Neural cell (in vitro differentiated cells): ENCODE data around the gene NOMO2. TPM values are rescaled to one million over a fixed set of nuclear protein-coding genes. Genes with fewer than 3 reads are reported as not detected.
"Not testable (repeated sequence)": the region's sequence is repeated elsewhere in the genome, so short reads cannot be mapped to it uniquely, and the experiment has no call there.

Source experiments
- H2AFZ ChIP-seq: fragments of 200-600, 300-800 bp; sonication (generic), shearing (Covaris generic); 2 replicates; pipeline ENCODE4 v1.6.0; 2014; ENCODE audit warnings: low read depth, mild to moderate bottlenecking, antibody characterized with exemption, low read length, moderate library complexity
- H3F3A ChIP-seq: fragments of 200-600 bp; shearing (Covaris generic); 2 replicates; pipeline ENCODE4 v1.6.1; 2016; ENCODE audit warnings: mild to moderate bottlenecking, moderate library complexity, mixed read lengths, antibody characterized with exemption, low read length; ENCODE audit not compliant: insufficient read depth, poor library complexity, severe bottlenecking
- H3K27ac ChIP-seq: fragments of 200-600, 300-800 bp; sonication (generic), shearing (Covaris generic); 2 replicates; pipeline ENCODE4 v1.5.1; 2014; ENCODE audit warnings: mild to moderate bottlenecking, low read length, moderate library complexity
- H3K27me3 ChIP-seq: fragments of 300-800, 200-600 bp; sonication (generic), shearing (Covaris generic); 2 replicates; pipeline ENCODE4 v1.6.0; 2014; ENCODE audit warnings: mild to moderate bottlenecking, low read depth, low read length, moderate library complexity; ENCODE audit not compliant: insufficient read depth
- H3K36me3 ChIP-seq: fragments of 300-800, 200-600 bp; sonication (generic), shearing (Covaris generic); 2 replicates; pipeline ENCODE4 v1.5.1; 2014; ENCODE audit warnings: mild to moderate bottlenecking, antibody characterized with exemption, low read length, moderate library complexity; ENCODE audit not compliant: insufficient read depth
- H3K4me2 ChIP-seq: fragments of 300-800, 200-600 bp; sonication (generic), shearing (Covaris generic); 2 replicates; pipeline ENCODE4 v1.6.0; 2014; ENCODE audit warnings: mild to moderate bottlenecking, low read length
- H3K4me3 ChIP-seq: fragments of 300-800, 200-600 bp; sonication (generic), shearing (Covaris generic); 2 replicates; pipeline ENCODE4 v1.5.1; 2014; ENCODE audit warnings: mild to moderate bottlenecking, low read length, moderate library complexity
- H3K79me2 ChIP-seq: fragments of 200-600 bp; shearing (Covaris generic); replicated peaks from 2 replicates; pipeline ENCODE4 v1.6.0; 2014; ENCODE audit warnings: mild to moderate bottlenecking, low read length, moderate library complexity; ENCODE audit not compliant: insufficient read depth
- H3K9ac ChIP-seq: fragments of 300-800, 200-600 bp; sonication (generic), shearing (Covaris generic); 2 replicates; pipeline ENCODE4 v1.6.1; 2016; ENCODE audit warnings: mild to moderate bottlenecking, low read length, mixed read lengths
- H3K9me2 ChIP-seq: fragments of 200-600 bp; shearing (Covaris generic); 2 replicates; pipeline ENCODE4 v1.6.1; 2016; ENCODE audit warnings: mild to moderate bottlenecking, low read length, mixed read lengths; ENCODE audit not compliant: insufficient read depth
- H3K9me3 ChIP-seq: fragments of 200-600, 300-800 bp; sonication (generic), shearing (Covaris generic); 2 replicates; pipeline ENCODE4 v1.6.1; 2016; ENCODE audit warnings: mild to moderate bottlenecking, mixed run types, low read length, moderate library complexity, mixed read lengths
- H4K20me1 ChIP-seq: fragments of 200-600 bp; shearing (Covaris generic); 2 replicates; pipeline ENCODE4 v1.6.1; 2016; ENCODE audit warnings: mild to moderate bottlenecking, mixed run types; ENCODE audit not compliant: insufficient read depth
- CTCF ChIP-seq: fragments of 450-650 bp; IDR thresholded peaks from 2 replicates; pipeline ENCODE4 v1.5.1; 2014; ENCODE audit warnings: antibody characterized with exemption, mild to moderate bottlenecking, moderate library complexity; ENCODE audit not compliant: poor library complexity, severe bottlenecking
- SMC3 ChIP-seq: fragments of 450-650 bp; conservative IDR thresholded peaks from 2 replicates; pipeline ENCODE4 v1.6.1; 2014; ENCODE audit warnings: antibody characterized with exemption, mild to moderate bottlenecking, moderate library complexity; ENCODE audit not compliant: poor library complexity
- polyA plus RNA-seq: library from polyadenylated mRNA; depleted of rRNA; stranded (reverse); fragments of >200 nt; gene quantifications from 2 replicates; pipeline ENCODE4 v1.2.3, GENCODE V29; 2014

The NOMO2 gene
- polyA plus RNA-seq, 1 donor from 2014 or later = 55.8 TPM

- not testable (repeated sequence) for H3K36me3 ChIP-seq, H3K4me2 ChIP-seq, H3K4me3 ChIP-seq, H3K79me2 ChIP-seq, H2AFZ ChIP-seq, H3K9me3 ChIP-seq, H3K9me2 ChIP-seq, H3K27ac ChIP-seq, H4K20me1 ChIP-seq, H3K9ac ChIP-seq, H3K27me3 ChIP-seq, H3F3A ChIP-seq
Observed at GRCh38 chr16:18547382-18547781, 14.5 kb downstream of the NOMO2 start.

GRCh38 chr16:18546853-18547252, 15.0 kb downstream of the NOMO2 start:
- not testable (repeated sequence) for H3K79me2 ChIP-seq, H3K4me2 ChIP-seq, H3K27ac ChIP-seq, H3K4me3 ChIP-seq, H3F3A ChIP-seq, H3K9me2 ChIP-seq, H3K9ac ChIP-seq, H4K20me1 ChIP-seq, H2AFZ ChIP-seq, H3K27me3 ChIP-seq, H3K9me3 ChIP-seq, H3K36me3 ChIP-seq

- not testable (repeated sequence) for H3K27ac ChIP-seq, H3K79me2 ChIP-seq, H3K9me2 ChIP-seq, H2AFZ ChIP-seq, H3K9me3 ChIP-seq, H3K9ac ChIP-seq, H3K4me2 ChIP-seq, H3F3A ChIP-seq, H3K4me3 ChIP-seq, H4K20me1 ChIP-seq, H3K36me3 ChIP-seq, H3K27me3 ChIP-seq
Observed at GRCh38 chr16:18544232-18545081, 17.4 kb downstream of the NOMO2 start.

GRCh38 chr16:18541912-18542311, 20.0 kb downstream of the NOMO2 start:
- not testable (repeated sequence) for H3K27ac ChIP-seq, H3K9me3 ChIP-seq, H3K9me2 ChIP-seq

GRCh38 chr16:18537004-18537403, 24.9 kb downstream of the NOMO2 start:
- not testable (repeated sequence) for H3K27ac ChIP-seq, H3K9me2 ChIP-seq, H3K9me3 ChIP-seq, H3K9ac ChIP-seq, H3K79me2 ChIP-seq, H2AFZ ChIP-seq, H3K4me2 ChIP-seq, H3K36me3 ChIP-seq, H3K4me3 ChIP-seq, H4K20me1 ChIP-seq, H3K27me3 ChIP-seq, H3F3A ChIP-seq
- TF ChIP-seq CTCF (peak; percentile 46), SMC3 (peak; percentile 41)

More at GRCh38 chr16:18541912-18542311, 20.0 kb downstream of the NOMO2 start:
- H4K20me1 ChIP-seq, H3K27me3 ChIP-seq, H3K9ac ChIP-seq, H3K36me3 ChIP-seq, H2AFZ ChIP-seq, H3K4me2 ChIP-seq, H3K4me3 ChIP-seq, H3K79me2 ChIP-seq, H3F3A ChIP-seq: not testable (repeated sequence)

GRCh38 chr16:18535519-18536168, 26.3 kb downstream of the NOMO2 start:
- H3K9me3 ChIP-seq, H3K4me2 ChIP-seq, H3K27ac ChIP-seq, H3K79me2 ChIP-seq, H3K36me3 ChIP-seq, H3K9me2 ChIP-seq, H3K27me3 ChIP-seq, H3F3A ChIP-seq, H2AFZ ChIP-seq, H4K20me1 ChIP-seq, H3K9ac ChIP-seq, H3K4me3 ChIP-seq: not testable (repeated sequence)

GRCh38 chr16:18534308-18534707, 27.6 kb downstream of the NOMO2 start:
- H3F3A ChIP-seq, H3K9me2 ChIP-seq, H4K20me1 ChIP-seq, H2AFZ ChIP-seq, H3K27ac ChIP-seq, H3K4me2 ChIP-seq, H3K27me3 ChIP-seq, H3K4me3 ChIP-seq, H3K36me3 ChIP-seq, H3K9me3 ChIP-seq, H3K9ac ChIP-seq, H3K79me2 ChIP-seq: not testable (repeated sequence)
